SW480 (cell line): ENCODE measurements around the gene RNF208.

ENCODE experiments used
- DNase-seq: peaks from one replicate; pipeline ENCODE4 v3.0.0-alpha.2; 2016; ENCODE audit warnings: low spot score

The RNF208 gene

GRCh38 chr9:137175345-137175961 is 46.6 kb downstream of the RNF208 start:
- no peak for DNase-seq

GRCh38 chr9:137174722-137175293 is 47.2 kb downstream of the RNF208 start:
- DNase-seq, result no peak

DNA sequence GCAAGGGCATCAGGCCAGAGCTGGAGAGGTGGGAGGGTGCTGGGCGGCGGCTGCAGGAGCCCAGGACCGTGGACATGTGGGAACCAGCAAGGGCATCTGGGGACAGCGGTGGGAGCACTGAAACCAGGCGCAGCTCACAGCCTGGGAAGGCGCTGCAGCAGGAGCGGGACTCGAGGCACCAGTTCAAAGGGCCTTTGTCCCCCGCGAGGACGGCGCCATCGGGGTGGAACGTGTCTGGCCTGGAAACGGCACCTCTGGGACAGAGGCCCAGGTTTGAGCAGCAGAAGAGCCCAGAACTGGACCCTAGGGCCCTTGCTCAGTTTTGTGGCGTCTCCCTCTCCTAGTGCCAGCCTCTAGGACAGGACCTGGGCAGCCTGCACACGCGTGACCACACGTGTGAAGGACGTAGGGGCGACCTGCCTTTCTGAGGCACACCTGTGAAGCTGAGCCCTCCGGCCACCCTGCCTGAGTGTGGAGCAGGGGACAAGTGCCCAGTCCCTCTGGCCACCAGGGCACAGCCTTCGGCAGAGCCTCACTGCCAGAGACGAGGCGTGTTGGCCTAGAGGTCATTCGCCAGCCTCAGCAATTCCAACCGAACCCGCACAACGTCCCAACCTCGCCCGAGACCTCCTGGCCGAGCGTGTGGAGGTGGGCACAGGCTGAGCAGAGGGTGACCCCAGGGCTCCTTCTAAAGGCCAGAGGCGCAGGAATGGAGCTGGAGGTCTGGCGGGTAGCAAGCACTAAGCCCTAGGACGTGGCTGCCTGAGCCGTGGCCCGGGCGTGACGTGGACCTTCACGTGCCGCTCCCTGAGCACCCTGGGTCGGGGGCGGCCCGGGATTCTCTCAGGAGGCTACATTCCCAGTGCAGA is 48.0 kb downstream of the RNF208 start:
- no peak for DNase-seq

DNA sequence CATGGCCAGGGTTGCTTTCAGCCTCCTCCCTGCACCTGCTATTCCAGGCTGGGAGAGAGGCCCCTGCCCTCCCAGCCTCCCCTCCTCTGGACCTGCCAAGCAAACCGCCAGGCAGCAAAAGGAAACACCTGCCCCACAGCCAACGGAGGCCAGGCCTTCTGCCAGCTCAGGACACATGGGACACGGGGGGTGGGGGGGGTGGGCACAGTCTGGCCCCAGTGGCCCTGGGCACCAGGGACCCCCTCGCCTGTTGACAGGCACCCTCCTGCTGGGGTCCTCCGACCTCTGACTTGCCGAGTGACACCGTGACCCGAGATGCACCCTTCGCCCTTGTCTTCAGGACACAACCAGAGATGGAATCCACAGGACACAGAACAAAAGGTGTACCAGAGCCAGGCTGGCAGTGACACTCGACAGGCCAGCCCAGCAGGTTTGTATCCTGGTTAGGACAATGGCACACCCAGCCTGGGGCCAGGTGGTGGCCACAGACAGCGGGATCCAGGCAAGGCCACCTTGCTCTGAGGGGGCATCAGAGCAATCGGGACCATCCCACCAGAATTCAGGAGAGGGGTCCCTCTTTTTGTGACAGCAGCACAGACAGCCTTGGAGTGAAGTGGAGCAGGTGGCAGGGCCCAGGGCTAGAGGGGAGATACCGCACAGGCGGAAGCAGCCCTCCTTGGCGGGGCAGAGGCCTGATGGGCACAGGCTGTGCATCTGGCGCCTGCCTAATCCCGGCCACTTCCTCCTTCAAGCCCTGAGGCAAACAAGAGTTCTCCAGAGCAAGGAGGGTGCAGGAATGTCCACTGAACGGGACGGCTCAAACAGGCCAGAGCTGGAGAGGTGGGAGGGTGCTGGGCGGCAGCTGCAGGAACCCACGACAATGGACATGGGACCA is 48.9 kb downstream of the RNF208 start:
- DNase-seq, result no peak

- DNase-seq, result no peak
Measured at GRCh38 chr9:137171149-137171900, 50.7 kb downstream of the RNF208 start.

GRCh38 chr9:137170486-137171148 is 51.4 kb downstream of the RNF208 start:
- DNase-seq, result no peak
